GM21515 (cell line): ENCODE data around the gene KRTAP4-16.
"Not testable (repeated sequence)": the region's sequence is repeated elsewhere in the genome, so short reads cannot be mapped to it uniquely, and the experiment has no call there.

Experiments
- ATAC-seq: cut with Tn5 transposase; IDR thresholded peaks from one replicate; pipeline ENCODE4 v1.9.1; 2021; ENCODE audit not compliant: unreplicated experiment

Gene KRTAP4-16

GRCh38 chr17:41076788-41077187, 25.2 kb downstream of the KRTAP4-16 start:
- ATAC-seq: no peak

GRCh38 chr17:41073676-41074075, 28.3 kb downstream of the KRTAP4-16 start:
- no peak for ATAC-seq

GRCh38 chr17:41071606-41072360, 30.2 kb downstream of the KRTAP4-16 start:
- ATAC-seq: no peak

GRCh38 chr17:41069031-41069430, 33.0 kb downstream of the KRTAP4-16 start:
- ATAC-seq: no peak

- no peak for ATAC-seq
Observed at GRCh38 chr17:41067281-41067680, 34.7 kb downstream of the KRTAP4-16 start.

GRCh38 chr17:41065829-41066624, 36.0 kb downstream of the KRTAP4-16 start, which contains the start of gene KRTAP2-4:
KRTAP2-4 (minus strand) TSS chr17:41065879; CDS start chr17:41065845, 34 bp downstream.
- no peak for ATAC-seq

GRCh38 chr17:41065016-41065689, 36.9 kb downstream of the KRTAP4-16 start:
- not testable (repeated sequence) for ATAC-seq

GRCh38 chr17:41064301-41064700, 37.7 kb downstream of the KRTAP4-16 start:
- ATAC-seq: no peak

GRCh38 chr17:41063449-41063848, 38.6 kb downstream of the KRTAP4-16 start:
- no peak for ATAC-seq

GRCh38 chr17:41061964-41062363, 40.0 kb downstream of the KRTAP4-16 start:
- ATAC-seq: no peak

- ATAC-seq: no peak
Observed at GRCh38 chr17:41060052-41060604, 41.9 kb downstream of the KRTAP4-16 start, which contains the start of gene KRTAP2-3. KRTAP2-3 (minus strand) TSS chr17:41060114; CDS start chr17:41060050, 64 bp downstream.

GRCh38 chr17:41059276-41060051, 42.5 kb downstream of the KRTAP4-16 start:
- ATAC-seq: not testable (repeated sequence)

- ATAC-seq: no peak
Observed at GRCh38 chr17:41058741-41059140, 43.3 kb downstream of the KRTAP4-16 start.

GRCh38 chr17:41057547-41057946, 44.5 kb downstream of the KRTAP4-16 start:
- ATAC-seq: no peak

- not testable (repeated sequence) for ATAC-seq
Observed at GRCh38 chr17:41055130-41055529, 46.9 kb downstream of the KRTAP4-16 start, which contains the start of gene KRTAP2-2. KRTAP2-2 (minus strand) TSS chr17:41055230; CDS start chr17:41055211, 19 bp downstream.

GRCh38 chr17:41054556-41054955, 47.5 kb downstream of the KRTAP4-16 start:
- ATAC-seq: not testable (repeated sequence)

- no peak for ATAC-seq
Observed at GRCh38 chr17:41054025-41054424, 48.0 kb downstream of the KRTAP4-16 start.

GRCh38 chr17:41052566-41052965, 49.4 kb downstream of the KRTAP4-16 start:
- no peak for ATAC-seq
